Astrocyte (in vitro differentiated cells and primary cell): ENCODE results near the gene KIF21A. TPM values are rescaled to one million over a fixed set of nuclear protein-coding genes. Genes with fewer than 3 reads are reported as not detected.

ENCODE experiments used
- DNase-seq: peaks from one replicate; pipeline ENCODE4 v3.0.0-alpha.2; 2010; ENCODE audit warnings: low read depth
- FAIRE-seq: peaks from 2 replicates; lab custom pipeline; 2011; peaks lifted over from hg19 to GRCh38; lab: Jason Lieb, UNC
- H2AFZ ChIP-seq: 2 replicates; pipeline ENCODE4 v1.6.0; 2012; ENCODE audit warnings: low read depth, low read length, inconsistent platforms
- H3K27ac ChIP-seq: 2 replicates; pipeline ENCODE4 v1.5.1; 2011; ENCODE audit warnings: low read depth, low read length, inconsistent platforms
- H3K27me3 ChIP-seq: 2 replicates; pipeline ENCODE4 v1.6.0; 2011; ENCODE audit warnings: low read length, inconsistent platforms; ENCODE audit not compliant: insufficient read depth
- H3K36me3 ChIP-seq: 2 replicates; pipeline ENCODE4 v1.5.1; 2011; ENCODE audit warnings: low read length, inconsistent platforms; ENCODE audit not compliant: insufficient read depth
- H3K4me1 ChIP-seq: 2 replicates; pipeline ENCODE4 v1.5.1; 2011; ENCODE audit warnings: low read length, inconsistent platforms; ENCODE audit not compliant: insufficient read depth
- H3K4me2 ChIP-seq: 2 replicates; pipeline ENCODE4 v1.6.0; 2012; ENCODE audit warnings: low read length, inconsistent platforms
- H3K4me3 ChIP-seq: 2 replicates; pipeline ENCODE4 v1.5.1; 2011; ENCODE audit warnings: low read depth, mild to moderate bottlenecking, low read length, inconsistent platforms; ENCODE audit not compliant: insufficient read depth
- H3K79me2 ChIP-seq: 2 replicates; pipeline ENCODE4 v1.6.0; 2012; ENCODE audit warnings: mild to moderate bottlenecking, low read length, inconsistent platforms; ENCODE audit not compliant: insufficient read depth
- H3K9ac ChIP-seq: 2 replicates; pipeline ENCODE4 v1.6.0; 2012; ENCODE audit warnings: mild to moderate bottlenecking, low read length, inconsistent platforms
- H3K9me3 ChIP-seq: 2 replicates; pipeline ENCODE4 v1.5.1; 2012; ENCODE audit warnings: low read depth, mild to moderate bottlenecking, low read length, inconsistent platforms; ENCODE audit not compliant: insufficient read depth
- H4K20me1 ChIP-seq: 2 replicates; pipeline ENCODE4 v1.6.0; 2012; ENCODE audit warnings: low read length, inconsistent platforms; ENCODE audit not compliant: insufficient read depth
- H3K27ac Mint-ChIP-seq: one replicate; pipeline ENCODE4 v1.8.0; 2021; ENCODE audit warnings: mild to moderate bottlenecking, mixed read lengths; ENCODE audit not compliant: unreplicated experiment
- H3K27me3 Mint-ChIP-seq: one replicate; pipeline ENCODE4 v1.8.0; 2021; ENCODE audit warnings: low read depth, mixed read lengths; ENCODE audit not compliant: unreplicated experiment
- H3K36me3 Mint-ChIP-seq: one replicate; pipeline ENCODE4 v1.8.0; 2021; ENCODE audit warnings: low read depth, mixed read lengths; ENCODE audit not compliant: unreplicated experiment
- H3K4me1 Mint-ChIP-seq: one replicate; pipeline ENCODE4 v1.8.0; 2021; ENCODE audit warnings: low read depth, mixed read lengths; ENCODE audit not compliant: unreplicated experiment
- H3K4me3 Mint-ChIP-seq: one replicate; pipeline ENCODE4 v1.8.0; 2021; ENCODE audit warnings: mild to moderate bottlenecking, moderate library complexity, mixed read lengths; ENCODE audit not compliant: unreplicated experiment
- H3K9me3 Mint-ChIP-seq: one replicate; pipeline ENCODE4 v1.8.0; 2021; ENCODE audit warnings: mild to moderate bottlenecking, mixed read lengths; ENCODE audit not compliant: unreplicated experiment
- EZH2 ChIP-seq: IDR thresholded peaks from 2 replicates; pipeline ENCODE4 v1.6.1; 2012; ENCODE audit warnings: mild to moderate bottlenecking, low read length, inconsistent platforms; ENCODE audit not compliant: insufficient read depth
- total RNA-seq: library from RNA; stranded (reverse); gene quantifications from 2 replicates; pipeline ENCODE4 v1.2.1, GENCODE V29; 2021
- TF ChIP-seq, protein P1 (sequence below): IDR thresholded peaks from 2 replicates; pipeline ENCODE4 v1.5.1; 2011; ENCODE audit warnings: low read depth, mild to moderate bottlenecking, inconsistent platforms, low read length, moderate library complexity; ENCODE audit not compliant: insufficient read depth

KIF21A gene
- total RNA-seq, 1 donor from 2014 or later, result 26.3 TPM

- Histone ChIP-seq H3K27ac (no peak overlapping the region), H3K9me3 (no peaks in the 10 kb centered on the region), H4K20me1 (no peaks in the 10 kb centered on the region), H3K79me2 (no peaks in the 10 kb centered on the region), H3K4me1 (no peaks in the 10 kb centered on the region), H3K4me3 (no peak overlapping the region), H3K36me3 (no peaks in the 10 kb centered on the region), H2AFZ (no peak overlapping the region), H3K4me2 (no peak overlapping the region), H3K9ac (no peak overlapping the region), H3K27me3 (no peaks in the 10 kb centered on the region)
- TF ChIP-seq EZH2, result no peak
- H3K36me3 Mint-ChIP-seq, result no peaks in the 10 kb centered on the region
- no peak for FAIRE-seq
- H3K9me3 Mint-ChIP-seq, result no peaks in the 10 kb centered on the region
- no peak for DNase-seq
- no peak overlapping the region for H3K27ac Mint-ChIP-seq
- peaks cover 10% of the 10 kb centered on the region for H3K4me1 Mint-ChIP-seq
- H3K27me3 Mint-ChIP-seq, result no peaks in the 10 kb centered on the region
- no peak overlapping the region for H3K4me3 Mint-ChIP-seq
Measured at GRCh38 chr12:39429809-39430208, 13.1 kb downstream of the KIF21A start.

GRCh38 chr12:39427360-39427808, 15.5 kb downstream of the KIF21A start:
- no peak for FAIRE-seq

DNA sequence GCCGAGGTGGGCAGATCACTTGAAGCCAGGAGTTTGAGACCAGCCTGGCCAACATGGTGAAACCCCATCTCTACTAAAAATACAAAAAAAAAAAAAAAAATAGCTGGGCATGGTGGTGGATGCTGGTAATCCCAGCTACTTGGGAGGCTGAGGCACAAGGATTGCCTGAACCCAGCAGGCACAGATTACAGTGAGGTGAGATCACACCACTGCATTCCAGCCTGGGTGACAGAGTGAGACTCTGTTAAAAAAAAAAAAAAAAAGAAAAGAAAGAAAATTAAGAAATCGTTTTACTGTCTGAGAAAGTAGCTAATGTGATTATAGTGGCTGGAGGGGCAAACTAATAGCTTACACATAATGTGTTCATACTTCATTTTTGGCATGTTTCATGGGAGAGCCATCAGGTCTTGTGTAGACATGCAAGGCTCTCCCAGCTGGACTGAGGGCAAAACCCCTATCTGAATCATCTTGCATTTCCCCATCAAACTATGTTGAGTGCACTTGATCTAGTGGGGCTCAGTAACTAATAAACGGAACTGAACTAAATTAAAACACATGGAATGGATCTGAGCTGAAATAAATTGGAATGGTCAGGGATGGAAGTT, 16.2 kb downstream of the KIF21A start:
- DNase-seq (peak; percentile 53), FAIRE-seq (no peak)
- Histone ChIP-seq H3K4me3 (no peak overlapping the region), H4K20me1 (no peaks in the 10 kb centered on the region), H3K9ac (no peak overlapping the region), H3K9me3 (no peaks in the 10 kb centered on the region), H3K36me3 (no peaks in the 10 kb centered on the region), H2AFZ (no peak overlapping the region), H3K4me1 (no peaks in the 10 kb centered on the region), H3K27me3 (no peaks in the 10 kb centered on the region), H3K4me2 (no peak overlapping the region), H3K27ac (no peak overlapping the region), H3K79me2 (no peaks in the 10 kb centered on the region)
- Mint-ChIP-seq H3K9me3 (no peaks in the 10 kb centered on the region), H3K36me3 (no peaks in the 10 kb centered on the region), H3K27ac (peak overlapping the region; percentile 59), H3K27me3 (no peaks in the 10 kb centered on the region), H3K4me3 (no peak overlapping the region), H3K4me1 (peaks cover 10% of the 10 kb centered on the region)
- TF ChIP-seq EZH2, result no peak
- TF ChIP-seq, protein P1, sequence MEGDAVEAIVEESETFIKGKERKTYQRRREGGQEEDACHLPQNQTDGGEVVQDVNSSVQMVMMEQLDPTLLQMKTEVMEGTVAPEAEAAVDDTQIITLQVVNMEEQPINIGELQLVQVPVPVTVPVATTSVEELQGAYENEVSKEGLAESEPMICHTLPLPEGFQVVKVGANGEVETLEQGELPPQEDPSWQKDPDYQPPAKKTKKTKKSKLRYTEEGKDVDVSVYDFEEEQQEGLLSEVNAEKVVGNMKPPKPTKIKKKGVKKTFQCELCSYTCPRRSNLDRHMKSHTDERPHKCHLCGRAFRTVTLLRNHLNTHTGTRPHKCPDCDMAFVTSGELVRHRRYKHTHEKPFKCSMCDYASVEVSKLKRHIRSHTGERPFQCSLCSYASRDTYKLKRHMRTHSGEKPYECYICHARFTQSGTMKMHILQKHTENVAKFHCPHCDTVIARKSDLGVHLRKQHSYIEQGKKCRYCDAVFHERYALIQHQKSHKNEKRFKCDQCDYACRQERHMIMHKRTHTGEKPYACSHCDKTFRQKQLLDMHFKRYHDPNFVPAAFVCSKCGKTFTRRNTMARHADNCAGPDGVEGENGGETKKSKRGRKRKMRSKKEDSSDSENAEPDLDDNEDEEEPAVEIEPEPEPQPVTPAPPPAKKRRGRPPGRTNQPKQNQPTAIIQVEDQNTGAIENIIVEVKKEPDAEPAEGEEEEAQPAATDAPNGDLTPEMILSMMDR, result no peak

More at GRCh38 chr12:39427360-39427808, 15.5 kb downstream of the KIF21A start:
- H3K4me1 ChIP-seq, result no peaks in the 10 kb centered on the region
- no peak overlapping the region for H2AFZ ChIP-seq
- Mint-ChIP-seq H3K4me3 (no peak overlapping the region), H3K27me3 (no peaks in the 10 kb centered on the region), H3K36me3 (no peaks in the 10 kb centered on the region), H3K4me1 (peaks cover 10% of the 10 kb centered on the region), H3K27ac (peak overlapping the region; percentile 59), H3K9me3 (no peaks in the 10 kb centered on the region)
- H3K27ac ChIP-seq, result no peak overlapping the region
- H3K79me2 ChIP-seq, result no peaks in the 10 kb centered on the region
- no peaks in the 10 kb centered on the region for H4K20me1 ChIP-seq
- no peaks in the 10 kb centered on the region for H3K36me3 ChIP-seq
- peak; percentile 21 for DNase-seq
- no peak overlapping the region for H3K9ac ChIP-seq
- no peaks in the 10 kb centered on the region for H3K27me3 ChIP-seq
- no peaks in the 10 kb centered on the region for H3K9me3 ChIP-seq
- no peak overlapping the region for H3K4me3 ChIP-seq
- no peak for TF ChIP-seq EZH2
- TF ChIP-seq, protein P1, result no peak
- no peak overlapping the region for H3K4me2 ChIP-seq
